SK-N-MC (cell line): Measurements from ENCODE around the gene IFI16.

ENCODE experiments used
- EZH2 ChIP-seq: fragments of 200-600 bp; sonication (generic); IDR thresholded peaks from one replicate; pipeline ENCODE4 v1.6.1; 2017; ENCODE audit warnings: antibody characterized with exemption
- POLR2AphosphoS5 ChIP-seq: IDR thresholded peaks from 2 replicates; pipeline ENCODE4 v1.6.1; 2012; ENCODE audit warnings: mild to moderate bottlenecking, low read depth, low read length, borderline replicate concordance

GRCh38 chr1:159090286-159091179, 80.8 kb downstream of the IFI16 start:
- no peak for TF ChIP-seq EZH2
- TF ChIP-seq POLR2AphosphoS5, result no peak
